Activated CD4-positive, alpha-beta T cell treated with anti-CD3 and anti-CD28 coated beads, Interleukin-2, amount 50 U/mL, for 1 hour (primary cell): ENCODE results near the gene GARIN6.
"Not testable (repeated sequence)": the region's sequence is repeated elsewhere in the genome, so short reads cannot be mapped to it uniquely, and the experiment has no call there.

Experiments
- DNase-seq: peaks from one replicate; pipeline ENCODE4 v3.0.0-alpha.2; 2020

Gene GARIN6

DNA sequence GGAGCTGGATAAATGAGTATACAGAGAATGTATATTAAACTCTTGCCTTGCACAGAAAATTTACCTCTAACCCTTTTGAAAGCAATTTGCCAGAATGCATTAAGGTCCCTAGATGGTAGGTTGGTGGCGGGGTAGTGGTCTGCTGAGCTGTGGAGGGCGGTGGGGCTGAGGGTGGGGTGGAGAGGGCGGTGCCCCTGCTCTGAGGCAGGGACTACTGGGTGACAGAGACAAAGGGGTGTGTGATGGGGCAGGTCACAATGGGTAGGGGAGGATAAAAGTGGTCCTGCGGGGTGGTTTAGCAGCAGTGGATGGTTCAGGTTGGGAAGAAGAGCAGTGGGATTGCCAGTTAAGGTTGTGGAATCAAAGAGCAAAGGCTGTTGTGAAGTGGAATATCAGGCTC, at the start of gene GARIN6:
TSS of gene GARIN6 (plus strand) at position 301 of the 400 bp plus-strand sequence. CDS start 422 bp downstream, outside the sequence.
- DNase-seq, result no peak

- DNase-seq, result no peak
Measured at GRCh38 chr12:99598785-99599184, 48.8 kb upstream of the GARIN6 start.

GRCh38 chr12:99600388-99600787, 47.2 kb upstream of the GARIN6 start:
- no peak for DNase-seq

DNA sequence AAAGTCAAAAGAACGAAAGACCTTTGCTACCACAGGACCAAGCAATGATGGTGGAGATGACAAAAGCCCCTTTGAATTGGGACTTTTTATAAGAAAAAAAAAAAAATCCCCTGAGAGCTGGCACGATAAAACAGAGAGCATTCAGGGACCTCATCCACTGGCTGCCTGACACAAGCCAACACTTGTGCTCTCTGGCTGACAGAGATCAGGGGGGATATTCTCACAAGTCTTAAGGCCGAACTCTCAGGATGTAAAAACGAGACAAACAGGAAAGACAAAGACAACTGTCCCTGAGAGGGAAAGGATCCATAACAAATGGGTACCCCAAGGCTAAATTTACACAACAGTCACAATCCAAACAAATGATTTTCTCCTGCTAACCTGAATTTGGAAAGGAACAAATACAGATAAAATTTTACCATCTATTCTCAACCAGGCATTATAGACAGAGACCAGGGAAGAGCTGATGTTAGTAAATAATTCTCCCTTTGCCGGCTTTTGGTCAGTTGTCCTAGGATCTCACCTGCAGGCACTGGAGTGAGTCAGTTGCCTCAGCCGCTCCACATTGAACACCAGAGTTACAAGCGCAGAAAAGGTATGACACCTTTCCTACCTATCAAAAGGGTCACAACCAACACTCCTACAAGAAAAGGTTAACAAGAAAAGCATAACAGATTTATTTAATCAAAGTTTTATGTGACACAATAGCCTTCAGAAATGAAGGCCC, 37.9 kb upstream of the GARIN6 start:
- DNase-seq, result no peak

DNA sequence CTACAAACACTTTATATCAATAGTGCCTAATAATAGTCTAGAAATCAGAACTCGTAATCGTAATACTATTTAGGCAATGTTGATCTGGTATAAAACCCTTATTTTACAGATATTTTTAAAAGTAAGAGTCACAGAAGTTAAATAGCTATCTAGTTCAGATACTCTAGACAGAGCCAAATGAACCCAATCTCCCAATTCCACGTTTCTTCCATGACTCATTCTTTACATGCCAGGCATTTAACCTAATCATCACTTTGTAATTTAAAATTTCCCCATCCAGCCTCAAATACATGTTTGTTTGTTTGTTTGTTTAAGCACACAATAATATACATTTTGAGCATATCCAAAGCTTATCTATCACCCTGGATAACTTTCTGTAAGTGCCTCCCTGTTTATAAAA, 36.4 kb upstream of the GARIN6 start:
- no peak for DNase-seq

- no peak for DNase-seq
Measured at GRCh38 chr12:99611599-99611998, 36.0 kb upstream of the GARIN6 start.

DNA sequence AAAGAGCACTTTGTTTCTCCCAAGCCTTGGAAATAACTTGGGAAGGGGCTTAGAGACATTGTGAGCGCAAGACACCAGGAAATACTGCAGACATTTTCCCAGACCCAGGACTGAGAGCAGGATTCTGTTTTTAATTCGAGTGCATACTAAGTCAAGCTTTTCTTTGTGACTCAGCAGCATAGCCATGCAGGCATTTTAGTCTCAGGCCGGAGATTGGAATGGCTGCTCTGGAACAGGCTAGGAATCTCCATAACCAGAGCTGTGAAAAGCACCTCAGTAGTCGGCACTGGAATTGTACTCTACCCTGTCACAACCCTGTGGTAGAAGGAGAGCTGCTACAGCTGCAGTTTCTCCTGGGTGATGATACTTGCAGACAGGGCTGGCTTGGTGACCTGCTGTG, 28.9 kb upstream of the GARIN6 start:
- DNase-seq, result no peak

DNA sequence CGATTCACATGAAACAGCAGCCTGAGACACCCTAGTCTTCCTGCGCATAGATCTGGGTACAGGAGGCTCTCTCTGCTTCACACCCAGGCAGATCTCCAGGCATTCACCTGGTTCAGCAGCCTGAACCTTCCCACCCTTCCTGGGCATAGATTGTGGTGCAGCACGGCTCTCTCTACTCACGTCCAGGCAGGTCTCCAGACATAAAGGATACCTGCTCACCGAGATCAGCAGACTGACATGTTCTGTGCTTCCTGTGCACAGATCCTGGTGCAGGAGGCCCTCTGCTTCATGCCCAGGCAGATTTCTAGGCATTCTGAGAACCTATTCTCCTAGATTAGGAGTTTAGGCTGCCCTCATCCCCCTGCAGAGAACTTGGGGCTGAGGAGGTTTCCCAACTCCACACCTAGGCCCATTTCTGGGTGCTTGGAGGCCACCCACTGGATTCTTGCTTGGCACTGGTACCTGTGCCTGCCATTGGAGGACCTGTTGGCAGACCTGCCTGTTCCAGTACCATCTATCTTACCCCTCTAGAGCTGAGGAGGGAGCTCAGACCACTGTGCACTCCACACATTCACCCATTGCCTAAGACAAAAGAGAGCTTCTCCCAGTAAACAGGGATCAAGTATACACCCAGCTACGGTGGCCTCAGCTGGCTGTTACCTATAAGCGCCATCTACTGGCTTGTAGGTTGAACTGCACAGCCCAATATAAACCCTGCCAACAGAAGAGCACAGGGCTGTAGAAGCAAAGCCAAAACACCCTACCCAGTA, 28.0 kb upstream of the GARIN6 start:
- DNase-seq, result no peak

- no peak for DNase-seq
Measured at GRCh38 chr12:99620159-99620479, 27.4 kb upstream of the GARIN6 start.

- DNase-seq, result not testable (repeated sequence)
Measured at GRCh38 chr12:99624591-99624990, 23.0 kb upstream of the GARIN6 start.

- DNase-seq, result no peak
Measured at GRCh38 chr12:99627459-99627858, 20.1 kb upstream of the GARIN6 start.

GRCh38 chr12:99644629-99645028, 2.9 kb upstream of the GARIN6 start:
- DNase-seq, result no peak

GRCh38 chr12:99648183-99648582, 630 bp downstream of the GARIN6 start:
- no peak for DNase-seq

GRCh38 chr12:99649551-99649950, 2.0 kb downstream of the GARIN6 start:
- DNase-seq, result no peak

- no peak for DNase-seq
Measured at GRCh38 chr12:99658671-99659349, 11.3 kb downstream of the GARIN6 start.

GRCh38 chr12:99670635-99671034, 23.1 kb downstream of the GARIN6 start:
- no peak for DNase-seq

- no peak for DNase-seq
Measured at GRCh38 chr12:99680276-99680675, 32.7 kb downstream of the GARIN6 start.

DNA sequence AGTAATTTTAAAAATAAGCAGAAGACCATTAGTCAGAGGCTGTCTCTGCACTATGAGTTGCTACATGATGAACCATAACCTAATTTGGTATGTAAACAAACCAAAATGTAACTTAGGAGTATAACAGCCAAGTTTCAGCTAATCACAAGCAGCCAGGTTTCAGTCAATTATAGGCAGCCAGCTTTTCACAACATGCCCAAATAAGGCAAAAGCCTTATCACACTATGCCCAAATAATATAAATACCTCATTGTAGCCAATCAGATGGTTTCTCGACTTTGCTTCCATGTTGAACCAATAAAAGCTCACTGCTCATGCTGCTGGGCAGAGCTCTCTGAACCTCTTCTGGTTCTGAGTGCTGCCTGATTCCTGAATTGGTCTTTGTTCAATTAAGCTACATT, 38.6 kb downstream of the GARIN6 start:
- DNase-seq, result no peak

DNA sequence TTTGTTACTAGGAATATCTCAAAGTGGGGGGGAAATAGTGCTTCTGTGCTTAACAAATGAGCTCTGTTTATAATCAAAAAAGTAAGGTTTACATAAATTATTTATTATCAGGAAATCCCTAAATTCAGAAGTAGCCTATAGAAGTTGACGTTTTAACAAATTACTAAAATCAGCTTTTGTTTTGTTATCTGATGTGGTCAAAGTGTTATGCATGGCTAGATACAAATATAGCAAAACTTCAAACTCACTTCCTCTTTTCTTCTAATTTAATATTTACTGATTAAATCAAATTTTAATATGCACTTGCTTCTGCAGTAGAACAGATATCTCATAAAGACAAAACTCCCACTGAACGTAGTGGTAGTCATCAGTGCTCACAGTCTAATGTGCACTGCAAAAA, 47.5 kb downstream of the GARIN6 start:
- no peak for DNase-seq
